ENCODE results near the gene CYS1. TPM values are rescaled to one million over a fixed set of nuclear protein-coding genes. Genes with fewer than 3 reads are reported as not detected.

CYS1 gene
- total and polyA plus RNA-seq, 2 of the 8 experiments (the other 6 are each of a cell fraction or from before 2014, with no cell fraction given): 0.09 to 0.13 TPM

GRCh38 chr2:10120158-10120876 lies 40.1 kb upstream of the CYS1 start (continued):
- TF ChIP-seq, protein P1, sequence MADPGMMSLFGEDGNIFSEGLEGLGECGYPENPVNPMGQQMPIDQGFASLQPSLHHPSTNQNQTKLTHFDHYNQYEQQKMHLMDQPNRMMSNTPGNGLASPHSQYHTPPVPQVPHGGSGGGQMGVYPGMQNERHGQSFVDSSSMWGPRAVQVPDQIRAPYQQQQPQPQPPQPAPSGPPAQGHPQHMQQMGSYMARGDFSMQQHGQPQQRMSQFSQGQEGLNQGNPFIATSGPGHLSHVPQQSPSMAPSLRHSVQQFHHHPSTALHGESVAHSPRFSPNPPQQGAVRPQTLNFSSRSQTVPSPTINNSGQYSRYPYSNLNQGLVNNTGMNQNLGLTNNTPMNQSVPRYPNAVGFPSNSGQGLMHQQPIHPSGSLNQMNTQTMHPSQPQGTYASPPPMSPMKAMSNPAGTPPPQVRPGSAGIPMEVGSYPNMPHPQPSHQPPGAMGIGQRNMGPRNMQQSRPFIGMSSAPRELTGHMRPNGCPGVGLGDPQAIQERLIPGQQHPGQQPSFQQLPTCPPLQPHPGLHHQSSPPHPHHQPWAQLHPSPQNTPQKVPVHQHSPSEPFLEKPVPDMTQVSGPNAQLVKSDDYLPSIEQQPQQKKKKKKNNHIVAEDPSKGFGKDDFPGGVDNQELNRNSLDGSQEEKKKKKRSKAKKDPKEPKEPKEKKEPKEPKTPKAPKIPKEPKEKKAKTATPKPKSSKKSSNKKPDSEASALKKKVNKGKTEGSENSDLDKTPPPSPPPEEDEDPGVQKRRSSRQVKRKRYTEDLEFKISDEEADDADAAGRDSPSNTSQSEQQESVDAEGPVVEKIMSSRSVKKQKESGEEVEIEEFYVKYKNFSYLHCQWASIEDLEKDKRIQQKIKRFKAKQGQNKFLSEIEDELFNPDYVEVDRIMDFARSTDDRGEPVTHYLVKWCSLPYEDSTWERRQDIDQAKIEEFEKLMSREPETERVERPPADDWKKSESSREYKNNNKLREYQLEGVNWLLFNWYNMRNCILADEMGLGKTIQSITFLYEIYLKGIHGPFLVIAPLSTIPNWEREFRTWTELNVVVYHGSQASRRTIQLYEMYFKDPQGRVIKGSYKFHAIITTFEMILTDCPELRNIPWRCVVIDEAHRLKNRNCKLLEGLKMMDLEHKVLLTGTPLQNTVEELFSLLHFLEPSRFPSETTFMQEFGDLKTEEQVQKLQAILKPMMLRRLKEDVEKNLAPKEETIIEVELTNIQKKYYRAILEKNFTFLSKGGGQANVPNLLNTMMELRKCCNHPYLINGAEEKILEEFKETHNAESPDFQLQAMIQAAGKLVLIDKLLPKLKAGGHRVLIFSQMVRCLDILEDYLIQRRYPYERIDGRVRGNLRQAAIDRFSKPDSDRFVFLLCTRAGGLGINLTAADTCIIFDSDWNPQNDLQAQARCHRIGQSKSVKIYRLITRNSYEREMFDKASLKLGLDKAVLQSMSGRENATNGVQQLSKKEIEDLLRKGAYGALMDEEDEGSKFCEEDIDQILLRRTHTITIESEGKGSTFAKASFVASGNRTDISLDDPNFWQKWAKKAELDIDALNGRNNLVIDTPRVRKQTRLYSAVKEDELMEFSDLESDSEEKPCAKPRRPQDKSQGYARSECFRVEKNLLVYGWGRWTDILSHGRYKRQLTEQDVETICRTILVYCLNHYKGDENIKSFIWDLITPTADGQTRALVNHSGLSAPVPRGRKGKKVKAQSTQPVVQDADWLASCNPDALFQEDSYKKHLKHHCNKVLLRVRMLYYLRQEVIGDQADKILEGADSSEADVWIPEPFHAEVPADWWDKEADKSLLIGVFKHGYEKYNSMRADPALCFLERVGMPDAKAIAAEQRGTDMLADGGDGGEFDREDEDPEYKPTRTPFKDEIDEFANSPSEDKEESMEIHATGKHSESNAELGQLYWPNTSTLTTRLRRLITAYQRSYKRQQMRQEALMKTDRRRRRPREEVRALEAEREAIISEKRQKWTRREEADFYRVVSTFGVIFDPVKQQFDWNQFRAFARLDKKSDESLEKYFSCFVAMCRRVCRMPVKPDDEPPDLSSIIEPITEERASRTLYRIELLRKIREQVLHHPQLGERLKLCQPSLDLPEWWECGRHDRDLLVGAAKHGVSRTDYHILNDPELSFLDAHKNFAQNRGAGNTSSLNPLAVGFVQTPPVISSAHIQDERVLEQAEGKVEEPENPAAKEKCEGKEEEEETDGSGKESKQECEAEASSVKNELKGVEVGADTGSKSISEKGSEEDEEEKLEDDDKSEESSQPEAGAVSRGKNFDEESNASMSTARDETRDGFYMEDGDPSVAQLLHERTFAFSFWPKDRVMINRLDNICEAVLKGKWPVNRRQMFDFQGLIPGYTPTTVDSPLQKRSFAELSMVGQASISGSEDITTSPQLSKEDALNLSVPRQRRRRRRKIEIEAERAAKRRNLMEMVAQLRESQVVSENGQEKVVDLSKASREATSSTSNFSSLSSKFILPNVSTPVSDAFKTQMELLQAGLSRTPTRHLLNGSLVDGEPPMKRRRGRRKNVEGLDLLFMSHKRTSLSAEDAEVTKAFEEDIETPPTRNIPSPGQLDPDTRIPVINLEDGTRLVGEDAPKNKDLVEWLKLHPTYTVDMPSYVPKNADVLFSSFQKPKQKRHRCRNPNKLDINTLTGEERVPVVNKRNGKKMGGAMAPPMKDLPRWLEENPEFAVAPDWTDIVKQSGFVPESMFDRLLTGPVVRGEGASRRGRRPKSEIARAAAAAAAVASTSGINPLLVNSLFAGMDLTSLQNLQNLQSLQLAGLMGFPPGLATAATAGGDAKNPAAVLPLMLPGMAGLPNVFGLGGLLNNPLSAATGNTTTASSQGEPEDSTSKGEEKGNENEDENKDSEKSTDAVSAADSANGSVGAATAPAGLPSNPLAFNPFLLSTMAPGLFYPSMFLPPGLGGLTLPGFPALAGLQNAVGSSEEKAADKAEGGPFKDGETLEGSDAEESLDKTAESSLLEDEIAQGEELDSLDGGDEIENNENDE (IDR thresholded peaks at IDR 0.05; ENCODE audit: insufficient replicate concordance, low read length): peak; percentile 7
- TF ChIP-seq GTF2F1 (IDR thresholded peaks at IDR 0.05; ENCODE audit: borderline replicate concordance, low read depth, low read length) (no peak), EP300 (IDR thresholded peaks at IDR 0.05; ENCODE audit: borderline replicate concordance in 1 of 2, low read depth in 2 of 2, low read length in 2 of 2) (peak in 1 of 2 experiments; percentile 58; a peak in 1 of 3 replicates), PHF8 (conservative IDR thresholded peaks at IDR 0.05; ENCODE audit: low read depth, low read length) (peak; percentile 73), KDM4A (IDR thresholded peaks at IDR 0.05; ENCODE audit: low read depth, low read length, severe bottlenecking) (peak; percentile 86), JUND (IDR thresholded peaks at IDR 0.05; ENCODE audit: low read length) (no peak; the same call in 1 of the 2 replicates), TEAD4 (IDR thresholded peaks at IDR 0.05; ENCODE audit: low read depth, low read length) (peak; percentile 62; the same call in 1 of the 2 replicates), SIN3A (conservative IDR thresholded peaks at IDR 0.05 in 1 of 2, IDR thresholded peaks at IDR 0.05 in 1 of 2; ENCODE audit: low read depth in 1 of 2, low read length in 2 of 2) (peak in 1 of 2 experiments; percentile 49; a peak in 2 of 4 replicates), CHD1 (IDR thresholded peaks at IDR 0.05; ENCODE audit: low read depth, low read length) (no peak)

Data from H1 (cell line).